Hematopoietic multipotent progenitor cell treated with erythropoietin and hydrocortisone succinate and interleukin-3 and kit ligand, for 6 days (in vitro differentiated cells): ENCODE measurements around the gene FMNL2.

Experiments
- DNase-seq: peaks from one replicate; pipeline ENCODE4 v3.0.0-alpha.2; 2015

Gene FMNL2

GRCh38 chr2:152406836-152407161, 71.8 kb downstream of the FMNL2 start:
- no peak for DNase-seq

- DNase-seq = no peak
These were observed 72.3 kb downstream of the FMNL2 start for GRCh38 chr2:152407204-152407721.

- no peak for DNase-seq
These were observed 72.8 kb downstream of the FMNL2 start for GRCh38 chr2:152407806-152408205.

- DNase-seq = no peak
These were observed 73.3 kb downstream of the FMNL2 start for GRCh38 chr2:152408254-152408653.

- no peak for DNase-seq
These were observed 74.6 kb downstream of the FMNL2 start for GRCh38 chr2:152409386-152410164.

GRCh38 chr2:152410165-152410597, 75.2 kb downstream of the FMNL2 start:
- DNase-seq = peak; percentile 10

GRCh38 chr2:152411154-152411553, 76.2 kb downstream of the FMNL2 start:
- peak; percentile 27 for DNase-seq

- no peak for DNase-seq
These were observed 78.5 kb downstream of the FMNL2 start for GRCh38 chr2:152413228-152414030.

- no peak for DNase-seq
These were observed 80.3 kb downstream of the FMNL2 start for GRCh38 chr2:152415231-152415642.

- DNase-seq = no peak
These were observed 80.8 kb downstream of the FMNL2 start for GRCh38 chr2:152415796-152416195.

GRCh38 chr2:152418688-152419087, 83.7 kb downstream of the FMNL2 start:
- peak; percentile 13 for DNase-seq

GRCh38 chr2:152419944-152420343, 85.0 kb downstream of the FMNL2 start:
- DNase-seq = no peak

- peak; percentile 44 for DNase-seq
These were observed 85.4 kb downstream of the FMNL2 start for GRCh38 chr2:152420363-152420762.

GRCh38 chr2:152420936-152421335, 86.0 kb downstream of the FMNL2 start:
- no peak for DNase-seq

- peak; percentile 77 for DNase-seq
These were observed 86.8 kb downstream of the FMNL2 start for GRCh38 chr2:152421521-152422370.

- no peak for DNase-seq
These were observed 88.7 kb downstream of the FMNL2 start for GRCh38 chr2:152423684-152424083.

- DNase-seq = no peak
These were observed 91.1 kb downstream of the FMNL2 start for GRCh38 chr2:152425765-152426727.

- DNase-seq = no peak
These were observed 91.8 kb downstream of the FMNL2 start for GRCh38 chr2:152426801-152427200.

GRCh38 chr2:152427902-152428301, 92.9 kb downstream of the FMNL2 start:
- DNase-seq = no peak

- no peak for DNase-seq
These were observed 94.0 kb downstream of the FMNL2 start for GRCh38 chr2:152428800-152429582.

- DNase-seq = no peak
These were observed 95.9 kb downstream of the FMNL2 start for GRCh38 chr2:152430876-152431275.
